Measurements from ENCODE around the gene PTGDS. TPM values are rescaled to one million over a fixed set of nuclear protein-coding genes. Genes with fewer than 3 reads are reported as not detected.

Gene PTGDS
- total RNA-seq, 4 donors from 2014 or later = 1.2 to 21.5 (median 7.8) TPM

GRCh38 chr9:136984464-136985026 lies 7.2 kb downstream of the PTGDS start:
- Histone ChIP-seq H3K9me3 (no peaks in the 10 kb centered on the region), H3K4me3 (peak overlapping the region in 1 of 4 donors; percentile 6), H3K27ac (no peak overlapping the region), H3K27me3 (peaks cover 0 to 18% of the 10 kb centered on the region in 2 donors), H3K4me1 (peaks cover 0 to 11% (median 0%) of the 10 kb centered on the region in 4 donors), H3K36me3 (no peaks in the 10 kb centered on the region)
- TF ChIP-seq POLR2A (IDR thresholded peaks at IDR 0.05) (no peak), CTCF (IDR thresholded peaks at IDR 0.05) (no peak)
- DNase-seq = no peak

DNA sequence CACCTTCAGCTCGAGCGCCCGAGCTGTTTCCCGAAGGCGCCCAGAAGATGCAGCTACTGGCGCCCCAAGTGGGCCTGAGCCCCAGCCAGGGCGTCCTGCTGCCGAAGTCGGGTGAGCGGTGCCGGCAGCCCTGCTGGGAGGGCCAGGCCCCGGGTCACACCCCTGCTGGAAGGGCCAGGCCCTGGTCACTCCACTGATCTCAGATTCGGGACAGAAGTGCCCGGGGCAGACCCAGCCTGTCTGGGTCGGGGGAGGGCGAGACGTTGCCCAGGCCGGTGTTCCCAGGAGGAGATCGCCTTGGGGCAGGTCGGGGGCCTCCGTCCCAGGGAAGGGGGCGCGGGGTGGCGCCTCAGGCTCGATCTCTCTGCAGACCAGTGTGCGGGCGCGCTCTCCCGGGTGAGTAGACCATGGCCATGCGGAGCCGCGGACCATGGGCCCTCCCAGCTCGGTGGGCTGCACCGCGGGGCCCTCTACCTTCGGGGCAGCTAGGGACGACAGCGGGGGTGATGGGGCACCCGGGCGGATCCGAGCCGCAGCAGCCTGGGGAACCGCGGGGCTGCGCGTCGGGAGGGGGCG lies 7.8 kb downstream of the PTGDS start:
- Histone ChIP-seq H3K4me1 (peaks cover 0 to 11% (median 0%) of the 10 kb centered on the region in 4 donors), H3K9me3 (no peaks in the 10 kb centered on the region), H3K36me3 (no peaks in the 10 kb centered on the region), H3K27me3 (peaks cover 0 to 18% of the 10 kb centered on the region in 2 donors), H3K4me3 (peak overlapping the region in 1 of 4 donors; percentile 6), H3K27ac (no peak overlapping the region)
- TF ChIP-seq CTCF (IDR thresholded peaks at IDR 0.05) = no peak
- TF ChIP-seq POLR2A (IDR thresholded peaks at IDR 0.05) = no peak
- no peak for DNase-seq

- Histone ChIP-seq H3K4me1 (peaks cover 0 to 11% (median 0%) of the 10 kb centered on the region in 4 donors), H3K27me3 (peaks cover 0 to 18% of the 10 kb centered on the region in 2 donors), H3K4me3 (no peak overlapping the region), H3K36me3 (no peaks in the 10 kb centered on the region), H3K27ac (no peak overlapping the region), H3K9me3 (no peaks in the 10 kb centered on the region)
- no peak for DNase-seq
- TF ChIP-seq POLR2A (IDR thresholded peaks at IDR 0.05) (no peak), CTCF (IDR thresholded peaks at IDR 0.05) (no peak)
Observed at GRCh38 chr9:136985853-136986252, 8.5 kb downstream of the PTGDS start.

DNA sequence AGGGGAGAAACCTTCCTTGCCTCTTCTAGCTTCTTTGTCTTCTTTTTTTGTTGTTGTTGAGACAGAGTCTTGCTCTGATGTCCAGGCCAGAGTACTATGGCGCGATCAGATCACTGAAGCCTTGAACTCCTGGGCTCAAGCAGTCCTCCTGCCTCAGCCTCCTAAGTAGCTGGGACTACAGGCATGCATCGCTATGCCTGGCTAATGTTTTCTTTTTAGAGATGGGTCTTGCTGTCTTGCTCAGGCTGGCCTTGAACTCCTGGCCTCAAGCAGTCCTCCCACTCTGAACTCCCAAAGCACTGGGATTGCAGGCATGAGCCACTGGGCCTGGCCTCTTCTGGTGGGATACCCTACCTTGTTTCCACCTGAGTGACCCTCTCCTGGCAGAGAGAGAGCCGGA lies 11.6 kb downstream of the PTGDS start:
- no peak for DNase-seq
- Histone ChIP-seq H3K4me3 (no peak overlapping the region), H3K9me3 (no peaks in the 10 kb centered on the region), H3K27ac (no peak overlapping the region), H3K36me3 (peaks cover 0 to 2% (median 0%) of the 10 kb centered on the region in 3 donors), H3K27me3 (peaks cover 0 to 18% of the 10 kb centered on the region in 2 donors), H3K4me1 (peaks cover 0 to 23% (median 7%) of the 10 kb centered on the region in 4 donors)
- TF ChIP-seq CTCF (IDR thresholded peaks at IDR 0.05) = no peak
- no peak for TF ChIP-seq POLR2A (IDR thresholded peaks at IDR 0.05)

- H3K4me1 ChIP-seq = peaks cover 0 to 30% (median 7%) of the 10 kb centered on the region in 4 donors
- H3K36me3 ChIP-seq = peaks cover 0 to 7% (median 0%) of the 10 kb centered on the region in 3 donors
- no peak for DNase-seq
- no peaks in the 10 kb centered on the region for H3K9me3 ChIP-seq
- H3K27ac ChIP-seq = no peak overlapping the region
- H3K4me3 ChIP-seq = no peak overlapping the region
- peaks cover 0 to 7% of the 10 kb centered on the region in 2 donors for H3K27me3 ChIP-seq
- TF ChIP-seq POLR2A (IDR thresholded peaks at IDR 0.05) = no peak
- no peak for TF ChIP-seq CTCF (IDR thresholded peaks at IDR 0.05)
Observed at GRCh38 chr9:136990242-136990911, 13.1 kb downstream of the PTGDS start.
